ENCODE measurements around the gene TBC1D12. TPM values are rescaled to one million over a fixed set of nuclear protein-coding genes. Genes with fewer than 3 reads are reported as not detected.

Gene TBC1D12
- total RNA-seq, 1 donor from 2014 or later = 10.1 TPM

GRCh38 chr10:94417321-94417720, 15.0 kb downstream of the TBC1D12 start:
- H3K36me3 Mint-ChIP-seq = no peaks in the 10 kb centered on the region
- H3K4me3 Mint-ChIP-seq = no peak overlapping the region
- DNase-seq (ENCODE audit: low spot score in 2 of 2, unreplicated experiment in 2 of 2) = no peak
- TF ChIP-seq CTCF (IDR thresholded peaks at IDR 0.05; ENCODE audit: unreplicated experiment) = no peak
- peaks cover 22% of the 10 kb centered on the region for H3K4me1 Mint-ChIP-seq
- no peaks in the 10 kb centered on the region for H3K27me3 Mint-ChIP-seq (ENCODE audit: low read depth)
- H3K27ac Mint-ChIP-seq = no peak overlapping the region
- H3K9me3 Mint-ChIP-seq = peaks cover 9% of the 10 kb centered on the region

GRCh38 chr10:94420516-94420915, 18.2 kb downstream of the TBC1D12 start:
- peaks cover 16% of the 10 kb centered on the region for H3K9me3 Mint-ChIP-seq
- H3K4me3 Mint-ChIP-seq = no peak overlapping the region
- peaks cover 13% of the 10 kb centered on the region for H3K4me1 Mint-ChIP-seq
- H3K27ac Mint-ChIP-seq = no peak overlapping the region
- no peaks in the 10 kb centered on the region for H3K27me3 Mint-ChIP-seq (ENCODE audit: low read depth)
- DNase-seq (ENCODE audit: low spot score in 2 of 2, unreplicated experiment in 2 of 2) = no peak
- no peak for TF ChIP-seq CTCF (IDR thresholded peaks at IDR 0.05; ENCODE audit: unreplicated experiment)
- H3K36me3 Mint-ChIP-seq = peaks cover 6% of the 10 kb centered on the region

- Mint-ChIP-seq H3K9me3 (peaks cover 16% of the 10 kb centered on the region), H3K4me1 (peaks cover 11% of the 10 kb centered on the region)
- DNase-seq (ENCODE audit: low spot score in 2 of 2, unreplicated experiment in 2 of 2) = no peak
These were observed 18.7 kb downstream of the TBC1D12 start for GRCh38 chr10:94420998-94421528.

GRCh38 chr10:94423627-94424026, 21.3 kb downstream of the TBC1D12 start:
- Mint-ChIP-seq H3K27ac (no peak overlapping the region), H3K36me3 (peaks cover 10% of the 10 kb centered on the region), H3K4me1 (peaks cover 4% of the 10 kb centered on the region), H3K27me3 (ENCODE audit: low read depth) (no peaks in the 10 kb centered on the region), H3K4me3 (no peak overlapping the region), H3K9me3 (peaks cover 22% of the 10 kb centered on the region)
- no peak for DNase-seq (ENCODE audit: low spot score in 2 of 2, unreplicated experiment in 2 of 2)
- TF ChIP-seq CTCF (IDR thresholded peaks at IDR 0.05; ENCODE audit: unreplicated experiment) = no peak

More at GRCh38 chr10:94420998-94421528, 18.7 kb downstream of the TBC1D12 start:
- H3K4me3 Mint-ChIP-seq = no peak overlapping the region
- H3K27me3 Mint-ChIP-seq (ENCODE audit: low read depth) = no peaks in the 10 kb centered on the region
- H3K36me3 Mint-ChIP-seq = peaks cover 8% of the 10 kb centered on the region
- TF ChIP-seq CTCF (IDR thresholded peaks at IDR 0.05; ENCODE audit: unreplicated experiment) = no peak
- no peak overlapping the region for H3K27ac Mint-ChIP-seq

GRCh38 chr10:94424714-94425337, 22.5 kb downstream of the TBC1D12 start:
- peaks cover 10% of the 10 kb centered on the region for H3K4me1 Mint-ChIP-seq
- TF ChIP-seq CTCF (IDR thresholded peaks at IDR 0.05; ENCODE audit: unreplicated experiment) = no peak
- H3K27me3 Mint-ChIP-seq (ENCODE audit: low read depth) = no peaks in the 10 kb centered on the region
- peaks cover 22% of the 10 kb centered on the region for H3K9me3 Mint-ChIP-seq
- H3K36me3 Mint-ChIP-seq = peaks cover 10% of the 10 kb centered on the region
- H3K4me3 Mint-ChIP-seq = no peak overlapping the region
- DNase-seq (ENCODE audit: low spot score in 2 of 2, unreplicated experiment in 2 of 2) = no peak
- H3K27ac Mint-ChIP-seq = no peak overlapping the region
